OCI-LY3 (cell line): ENCODE results near the gene RNF169.
"Not testable (repeated sequence)": the region's sequence is repeated elsewhere in the genome, so short reads cannot be mapped to it uniquely, and the experiment has no call there.

Experiments used
- H2AFZ ChIP-seq: fragments of 200-600, 300-600 bp; shearing (Covaris generic); 2 replicates; pipeline ENCODE4 v1.6.0; 2014; ENCODE audit warnings: antibody characterized with exemption, low read depth, low read length
- H3K27ac ChIP-seq: fragments of 200-600, 300-600 bp; sonication (generic); 2 replicates; pipeline ENCODE4 v1.5.1; 2014; ENCODE audit warnings: mild to moderate bottlenecking, low read length, moderate library complexity, mixed read lengths
- H3K27me3 ChIP-seq: fragments of 200-600, 300-600 bp; sonication (generic); 2 replicates; pipeline ENCODE4 v1.6.1; 2014; ENCODE audit warnings: low read depth, low read length, mixed read lengths
- H3K36me3 ChIP-seq: fragments of 200-600, 300-600 bp; sonication (generic); replicated peaks from 2 replicates; pipeline ENCODE3; 2014; ENCODE audit warnings: low read depth, low read length, mixed read lengths
- H3K4me1 ChIP-seq: fragments of 300-600, 200-600 bp; sonication (generic); 2 replicates; pipeline ENCODE4 v1.6.1; 2014; ENCODE audit warnings: low read length, mixed read lengths
- H3K4me2 ChIP-seq: fragments of 200-600, 300-600 bp; sonication (generic); 2 replicates; pipeline ENCODE4 v1.6.1; 2014; ENCODE audit warnings: low read length, mixed read lengths
- H3K4me3 ChIP-seq: fragments of 300-600, 200-600 bp; sonication (generic); 2 replicates; pipeline ENCODE4 v1.5.1; 2014; ENCODE audit warnings: antibody characterized with exemption, mild to moderate bottlenecking, low read length, moderate library complexity
- H3K79me2 ChIP-seq: fragments of 300-600, 200-600 bp; shearing (Covaris generic); 2 replicates; pipeline ENCODE4 v1.6.1; 2014; ENCODE audit warnings: mild to moderate bottlenecking, low read length, mixed read lengths
- H3K9ac ChIP-seq: fragments of 300-600, 200-600 bp; shearing (Covaris generic); 2 replicates; pipeline ENCODE4 v1.6.0; 2014; ENCODE audit warnings: mild to moderate bottlenecking, low read length, moderate library complexity
- H3K9me3 ChIP-seq: fragments of 200-600, 300-600 bp; shearing (Covaris generic); 2 replicates; pipeline ENCODE4 v1.6.1; 2014; ENCODE audit warnings: low read length, mixed read lengths; ENCODE audit not compliant: insufficient read depth
- H4K20me1 ChIP-seq: fragments of 200-600, 300-600 bp; sonication (generic); 2 replicates; pipeline ENCODE4 v1.6.1; 2016; ENCODE audit warnings: low read length, mixed read lengths; ENCODE audit not compliant: insufficient read depth
- CTCF ChIP-seq: fragments of 200-600, 300-600 bp; sonication (generic); IDR thresholded peaks from 2 replicates; pipeline ENCODE4 v1.5.1; 2014; ENCODE audit warnings: antibody characterized with exemption, low read length, low read depth
- EZH2phosphoT487 ChIP-seq: fragments of 200-600 bp; shearing (Covaris generic); IDR thresholded peaks from 2 replicates; pipeline ENCODE4 v1.6.1; 2018; ENCODE audit warnings: antibody characterized with exemption, mixed run types, low read depth

The RNF169 gene

GRCh38 chr11:74766905-74767304 is 18.3 kb downstream of the RNF169 start:
- H3K79me2 ChIP-seq: peaks cover 69% of the 10 kb centered on the region
- H3K27me3 ChIP-seq: no peaks in the 10 kb centered on the region
- peaks cover 16% of the 10 kb centered on the region for H3K4me1 ChIP-seq
- H3K27ac ChIP-seq: no peak overlapping the region
- H2AFZ ChIP-seq: no peak overlapping the region
- H3K4me2 ChIP-seq: no peak overlapping the region
- H3K9me3 ChIP-seq: no peaks in the 10 kb centered on the region
- peaks cover 26% of the 10 kb centered on the region for H3K36me3 ChIP-seq
- TF ChIP-seq EZH2phosphoT487: no peak
- no peak for TF ChIP-seq CTCF
- H3K4me3 ChIP-seq: no peak overlapping the region
- H3K9ac ChIP-seq: no peak overlapping the region
- H4K20me1 ChIP-seq: peaks cover 45% of the 10 kb centered on the region

- not testable (repeated sequence) for H3K27ac ChIP-seq, H2AFZ ChIP-seq, H3K9me3 ChIP-seq, H3K27me3 ChIP-seq, H3K9ac ChIP-seq
- Histone ChIP-seq H4K20me1 (peaks cover 56% of the 10 kb centered on the region), H3K4me1 (peaks cover 16% of the 10 kb centered on the region), H3K79me2 (peaks cover 74% of the 10 kb centered on the region), H3K36me3 (peaks cover 19% of the 10 kb centered on the region), H3K4me3 (peak overlapping the region; percentile 40), H3K4me2 (peak overlapping the region; percentile 52)
Measured at GRCh38 chr11:74768172-74768651, 19.6 kb downstream of the RNF169 start.

GRCh38 chr11:74769055-74769707 is 20.5 kb downstream of the RNF169 start:
- Histone ChIP-seq H3K79me2 (peaks cover 74% of the 10 kb centered on the region), H3K36me3 (peaks cover 10% of the 10 kb centered on the region), H3K4me3 (no peak overlapping the region)

GRCh38 chr11:74770456-74770855 is 21.8 kb downstream of the RNF169 start:
- no peak overlapping the region for H3K4me2 ChIP-seq
- no peaks in the 10 kb centered on the region for H3K9me3 ChIP-seq
- H3K27ac ChIP-seq: no peak overlapping the region
- H3K9ac ChIP-seq: no peak overlapping the region
- H3K36me3 ChIP-seq: peaks cover 3% of the 10 kb centered on the region
- peaks cover 22% of the 10 kb centered on the region for H3K4me1 ChIP-seq
- no peak overlapping the region for H3K4me3 ChIP-seq
- peaks cover 76% of the 10 kb centered on the region for H3K79me2 ChIP-seq
- H2AFZ ChIP-seq: no peak overlapping the region
- peaks cover 69% of the 10 kb centered on the region for H4K20me1 ChIP-seq
- TF ChIP-seq EZH2phosphoT487 (no peak), CTCF (no peak)
- H3K27me3 ChIP-seq: no peaks in the 10 kb centered on the region

More at GRCh38 chr11:74769055-74769707, 20.5 kb downstream of the RNF169 start:
- H3K9ac ChIP-seq: no peak overlapping the region
- H4K20me1 ChIP-seq: peaks cover 66% of the 10 kb centered on the region
- peaks cover 20% of the 10 kb centered on the region for H3K4me1 ChIP-seq
- no peaks in the 10 kb centered on the region for H3K27me3 ChIP-seq
- no peak overlapping the region for H3K27ac ChIP-seq
- H2AFZ ChIP-seq: no peak overlapping the region
- H3K9me3 ChIP-seq: no peaks in the 10 kb centered on the region
- no peak for TF ChIP-seq EZH2phosphoT487
- TF ChIP-seq CTCF: no peak
- no peak overlapping the region for H3K4me2 ChIP-seq
